H7 (cell line): ENCODE data around the gene WWOX. TPM values are rescaled to one million over a fixed set of nuclear protein-coding genes. Genes with fewer than 3 reads are reported as not detected.

ENCODE experiments used
- DNase-seq: peaks from one replicate; pipeline ENCODE4 v3.0.0; 2012
- H3K27me3 ChIP-seq: 2 replicates; pipeline ENCODE4 v1.6.0; 2011; ENCODE audit warnings: mild to moderate bottlenecking, low read length; ENCODE audit not compliant: control insufficient read depth, insufficient read depth
- H3K36me3 ChIP-seq: replicated peaks from 2 replicates; pipeline ENCODE4 v1.5.1; 2011; ENCODE audit warnings: low read length; ENCODE audit not compliant: control insufficient read depth, insufficient read depth
- H3K4me3 ChIP-seq: 2 replicates; pipeline ENCODE4 v1.5.1; 2011; ENCODE audit warnings: low read depth, mild to moderate bottlenecking, control low read depth, low read length, moderate library complexity; ENCODE audit not compliant: insufficient read depth
- total RNA-seq: library from RNA; depleted of rRNA; stranded (reverse); fragments of >200 nt; shearing (Covaris generic); gene quantifications from 2 replicates; pipeline ENCODE4 v1.2.3, GENCODE V29; 2014

The WWOX gene
- total RNA-seq, 1 experiment from 2014 or later = 29.2 TPM

DNA sequence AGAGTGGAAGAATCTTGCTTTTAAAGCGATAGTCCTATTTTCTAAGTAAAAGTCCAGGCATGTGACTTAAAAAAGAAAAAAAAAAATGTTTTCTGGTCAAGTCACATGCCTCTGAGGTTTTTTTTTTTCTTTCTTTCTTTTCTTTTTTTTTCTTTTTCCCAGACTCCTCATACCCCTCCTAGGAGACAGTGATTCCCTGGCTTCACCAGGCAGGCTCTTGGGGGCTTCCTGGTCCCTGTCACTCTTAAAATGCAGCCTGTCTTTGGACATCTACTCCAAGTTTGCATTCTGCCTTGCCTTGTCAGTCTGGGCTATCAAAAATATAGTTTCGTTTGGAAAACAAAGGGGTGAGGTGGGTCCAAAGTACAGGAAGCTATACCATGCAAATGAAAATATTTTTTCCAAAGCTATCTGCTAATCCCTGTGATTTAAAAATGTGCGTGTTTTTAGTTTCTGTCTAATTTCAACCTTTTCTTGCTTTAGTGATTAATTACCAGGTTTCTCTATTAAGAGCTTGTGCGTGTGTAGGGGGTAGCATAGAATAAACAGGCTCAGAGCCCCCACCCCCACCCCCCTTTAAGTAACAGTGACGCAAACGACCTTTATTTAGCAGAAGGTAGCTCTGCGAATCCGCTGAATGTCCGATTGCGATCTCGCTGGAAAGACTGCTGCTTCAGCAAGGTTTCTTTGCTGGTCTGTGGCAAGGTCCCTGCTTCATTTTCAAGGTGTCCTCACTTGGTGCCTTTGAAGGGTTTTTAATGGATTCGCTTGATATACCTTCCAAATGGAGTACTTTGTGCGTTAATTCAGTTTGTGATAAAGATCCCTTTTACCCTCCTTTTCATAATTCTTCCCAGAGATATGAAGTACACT is 510.2 kb downstream of the WWOX start:
- H3K4me3 ChIP-seq = no peak overlapping the region
- H3K36me3 ChIP-seq = no peaks in the 10 kb centered on the region
- no peak for DNase-seq
- H3K27me3 ChIP-seq = no peaks in the 10 kb centered on the region

DNA sequence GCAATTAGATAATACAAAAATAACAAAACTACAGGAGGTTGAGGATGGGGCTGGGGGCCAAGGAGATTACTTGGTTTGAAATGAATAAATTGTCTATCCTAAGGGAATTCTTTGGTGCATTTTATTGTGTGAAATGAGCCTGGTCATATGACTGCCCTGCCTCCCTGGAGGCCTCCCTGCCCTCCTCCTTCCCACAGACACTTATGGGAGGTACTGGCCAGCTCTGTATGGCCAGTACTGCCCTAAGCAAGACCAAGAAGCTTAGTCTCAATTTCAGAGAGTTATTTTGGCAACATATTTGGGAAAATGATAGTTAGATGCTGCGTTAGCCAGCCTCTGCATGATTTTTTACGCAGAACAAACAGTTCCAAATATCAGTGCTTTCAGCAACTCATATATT is 511.9 kb downstream of the WWOX start:
- H3K36me3 ChIP-seq = no peaks in the 10 kb centered on the region
- H3K4me3 ChIP-seq = no peak overlapping the region
- H3K27me3 ChIP-seq = no peaks in the 10 kb centered on the region
- DNase-seq = no peak

DNA sequence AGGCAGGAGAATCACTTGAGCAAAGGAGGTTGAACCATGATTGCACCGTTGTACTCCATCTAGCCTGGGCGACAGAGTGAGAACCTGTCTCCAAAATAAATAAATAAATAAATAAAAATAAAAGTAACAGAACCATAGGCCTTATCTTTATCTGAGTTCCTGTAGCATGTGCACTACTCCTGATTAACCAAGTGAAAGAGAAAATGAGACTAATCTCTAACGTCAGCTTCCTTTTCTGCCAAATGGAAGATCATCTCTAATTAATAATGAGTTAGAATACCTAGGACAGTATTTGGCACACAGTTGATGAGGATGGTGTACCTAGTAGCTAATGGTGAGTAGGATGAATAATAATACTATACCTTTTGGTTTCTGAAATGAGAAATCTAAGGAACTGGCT is 520.4 kb downstream of the WWOX start:
- Histone ChIP-seq H3K4me3 (no peak overlapping the region), H3K27me3 (no peaks in the 10 kb centered on the region), H3K36me3 (no peaks in the 10 kb centered on the region)
- no peak for DNase-seq

DNA sequence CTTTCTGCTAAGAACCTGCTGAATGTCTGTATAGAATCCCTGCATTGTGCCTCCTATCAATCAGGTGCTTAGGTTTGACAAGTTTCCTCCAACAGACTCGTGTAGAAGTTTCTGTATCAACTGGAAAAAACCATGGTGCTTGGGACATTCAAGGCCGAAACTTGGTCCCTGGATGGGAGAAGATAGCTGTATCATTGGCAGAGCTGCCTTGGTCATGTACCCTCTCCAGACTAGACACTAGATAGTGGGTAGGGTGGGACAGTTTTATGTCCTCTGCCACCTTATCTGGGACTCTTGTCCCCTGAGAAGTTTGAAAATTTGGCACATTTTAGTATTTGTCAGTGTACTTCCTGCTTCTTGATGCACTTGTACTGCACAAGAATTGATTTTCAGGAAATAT is 520.8 kb downstream of the WWOX start:
- H3K4me3 ChIP-seq = no peak overlapping the region
- H3K27me3 ChIP-seq = no peaks in the 10 kb centered on the region
- no peak for DNase-seq
- no peaks in the 10 kb centered on the region for H3K36me3 ChIP-seq

DNA sequence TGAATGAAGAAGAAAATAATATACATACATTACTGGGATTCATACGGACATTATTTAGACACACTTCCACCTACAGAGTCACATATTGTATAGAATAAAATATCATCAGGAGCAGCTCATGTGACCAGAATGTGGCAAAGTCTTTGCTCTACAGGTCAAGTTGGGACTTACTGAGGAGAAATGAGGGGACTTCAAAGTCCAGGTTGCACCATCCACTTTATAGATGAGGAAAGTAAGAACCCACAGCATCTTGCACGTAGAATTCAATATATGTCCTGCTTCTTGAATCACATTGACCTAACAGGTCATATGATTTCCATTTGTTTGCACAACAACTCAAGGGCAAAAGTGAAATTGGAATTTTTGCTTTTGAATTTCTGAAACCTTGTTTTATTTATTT is 524.3 kb downstream of the WWOX start:
- Histone ChIP-seq H3K36me3 (no peaks in the 10 kb centered on the region), H3K27me3 (no peaks in the 10 kb centered on the region), H3K4me3 (no peak overlapping the region)
- no peak for DNase-seq

DNA sequence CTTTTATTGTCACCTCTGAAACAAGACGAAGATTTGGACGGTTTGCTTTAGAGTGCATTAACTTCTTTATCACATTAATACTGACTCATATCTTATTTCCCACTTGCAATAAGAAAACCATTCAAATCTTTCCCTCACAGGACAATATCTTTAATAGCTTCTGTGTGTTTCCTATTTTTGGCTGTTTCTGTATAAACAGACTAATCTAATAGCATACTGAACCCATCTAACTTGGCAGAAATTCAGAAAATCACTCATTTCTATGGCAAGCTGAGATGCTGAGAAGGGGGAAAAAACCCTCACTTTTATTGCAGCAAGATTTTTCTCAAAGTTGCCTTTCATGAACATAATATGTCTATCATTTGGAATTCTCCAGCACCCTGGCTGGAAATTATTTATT is 524.9 kb downstream of the WWOX start:
- H3K36me3 ChIP-seq = no peaks in the 10 kb centered on the region
- DNase-seq = no peak
- no peaks in the 10 kb centered on the region for H3K27me3 ChIP-seq
- no peak overlapping the region for H3K4me3 ChIP-seq

DNA sequence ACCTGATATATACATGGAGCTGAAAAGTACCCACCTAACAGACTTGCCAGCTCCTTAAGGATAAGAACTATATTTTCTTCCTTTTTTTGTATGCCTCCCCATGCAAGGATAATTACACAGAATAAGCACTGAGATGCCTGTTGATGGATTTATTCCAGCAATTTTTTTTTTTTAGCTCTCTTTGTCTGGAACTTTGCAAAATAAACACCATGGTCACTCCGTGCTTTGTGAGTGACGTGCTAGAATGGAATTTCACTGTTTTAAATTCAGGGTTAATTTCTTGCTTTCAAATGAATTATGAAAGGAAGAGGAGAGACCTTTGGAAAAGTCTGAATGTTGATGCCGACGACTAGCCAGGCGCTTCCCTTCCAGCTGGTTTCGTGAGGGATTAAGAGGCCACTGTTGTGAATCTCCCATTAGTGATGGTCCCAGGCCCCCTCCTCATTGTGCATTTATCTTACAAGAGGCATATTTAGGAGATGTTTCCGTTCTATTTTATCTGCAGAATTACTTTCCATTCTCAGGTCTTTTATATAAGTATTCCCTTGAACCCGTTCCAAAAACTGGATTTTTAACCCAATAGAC is 529.1 kb downstream of the WWOX start:
- no peak for DNase-seq

DNA sequence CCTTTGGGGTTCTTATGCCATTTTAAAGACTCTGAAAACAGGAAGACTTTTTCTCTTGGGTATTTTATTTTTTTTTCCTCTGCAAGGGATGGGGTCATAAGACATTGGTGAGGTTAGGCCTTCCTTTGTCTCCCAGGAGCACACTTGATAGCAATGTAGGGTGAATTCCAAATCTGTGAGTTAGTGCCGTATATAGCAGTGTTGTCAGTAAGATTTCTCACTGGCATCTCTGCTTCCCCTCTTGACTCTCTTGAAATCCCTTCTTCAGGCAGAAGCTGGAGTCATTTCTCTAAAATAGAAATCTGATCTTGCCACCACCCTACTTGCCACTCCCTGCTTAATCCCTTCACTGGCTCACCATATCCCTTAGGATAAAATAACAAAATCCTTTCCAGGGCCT is 529.7 kb downstream of the WWOX start:
- no peaks in the 10 kb centered on the region for H3K27me3 ChIP-seq
- H3K4me3 ChIP-seq = no peak overlapping the region
- H3K36me3 ChIP-seq = no peaks in the 10 kb centered on the region
- no peak for DNase-seq

More for the DNA sequence above, 529.1 kb downstream of the WWOX start:
- no peaks in the 10 kb centered on the region for H3K36me3 ChIP-seq
- H3K27me3 ChIP-seq = no peaks in the 10 kb centered on the region
- H3K4me3 ChIP-seq = no peak overlapping the region

DNA sequence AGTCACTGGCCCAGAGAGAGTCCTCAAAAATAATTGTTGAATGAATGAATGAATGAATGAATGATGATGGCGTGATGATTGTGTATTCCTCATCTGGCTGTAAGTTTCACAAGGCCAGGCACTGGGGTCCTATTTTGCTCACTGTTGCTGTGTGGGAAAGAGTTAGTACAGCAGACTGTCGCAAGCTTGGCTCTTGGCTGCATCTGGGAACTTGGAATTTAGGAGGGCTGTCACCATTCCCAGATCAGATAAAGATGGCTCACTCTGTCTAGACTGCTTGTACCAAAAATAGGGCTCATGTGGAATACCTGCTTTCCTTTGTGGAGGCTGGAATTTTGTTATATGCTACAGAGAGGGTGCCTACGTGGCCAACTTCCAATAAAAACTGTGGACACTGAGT is 530.6 kb downstream of the WWOX start:
- Histone ChIP-seq H3K27me3 (no peaks in the 10 kb centered on the region), H3K4me3 (no peak overlapping the region), H3K36me3 (no peaks in the 10 kb centered on the region)
- DNase-seq = no peak

DNA sequence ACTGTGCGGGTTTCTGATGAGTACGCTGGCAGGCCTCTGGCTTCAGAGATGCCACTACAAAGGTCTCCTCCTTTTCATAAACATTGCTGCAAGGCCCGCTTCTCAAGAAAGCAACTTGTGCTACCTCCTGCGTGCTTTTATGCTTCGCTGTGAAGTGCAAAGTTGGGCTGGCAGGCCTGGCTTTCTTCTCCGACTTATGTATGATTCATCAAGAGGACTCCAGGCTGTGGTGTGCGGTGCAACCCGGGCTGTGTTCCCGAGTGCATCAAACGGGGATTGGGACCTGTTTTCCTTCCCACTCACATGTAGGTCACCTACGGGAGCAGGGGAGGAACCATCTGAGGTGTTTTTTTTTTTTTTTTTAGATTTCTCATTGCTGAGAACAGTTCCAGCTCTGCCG is 534.1 kb downstream of the WWOX start:
- no peak overlapping the region for H3K4me3 ChIP-seq
- H3K27me3 ChIP-seq = no peaks in the 10 kb centered on the region
- no peaks in the 10 kb centered on the region for H3K36me3 ChIP-seq
- no peak for DNase-seq

DNA sequence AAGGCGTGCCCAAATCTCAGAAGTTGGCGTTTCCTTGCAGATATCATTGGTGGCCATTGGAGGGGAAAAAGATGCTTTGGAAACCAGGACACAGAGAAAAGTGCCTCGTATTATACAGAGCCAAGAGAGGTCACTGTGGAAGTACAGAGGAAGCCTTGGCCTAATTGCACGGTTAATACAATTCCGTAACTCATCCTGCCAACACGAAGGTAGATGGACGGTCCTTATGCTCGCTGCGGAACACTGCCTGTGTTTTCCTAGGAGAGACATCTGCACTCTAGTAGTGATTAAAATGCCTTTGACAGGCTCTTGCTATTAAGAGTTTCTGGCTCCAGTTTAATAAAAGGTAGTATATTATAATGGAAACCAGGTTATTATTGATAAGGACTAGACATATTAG is 536.4 kb downstream of the WWOX start:
- no peaks in the 10 kb centered on the region for H3K27me3 ChIP-seq
- H3K36me3 ChIP-seq = no peaks in the 10 kb centered on the region
- H3K4me3 ChIP-seq = no peak overlapping the region
- no peak for DNase-seq

DNA sequence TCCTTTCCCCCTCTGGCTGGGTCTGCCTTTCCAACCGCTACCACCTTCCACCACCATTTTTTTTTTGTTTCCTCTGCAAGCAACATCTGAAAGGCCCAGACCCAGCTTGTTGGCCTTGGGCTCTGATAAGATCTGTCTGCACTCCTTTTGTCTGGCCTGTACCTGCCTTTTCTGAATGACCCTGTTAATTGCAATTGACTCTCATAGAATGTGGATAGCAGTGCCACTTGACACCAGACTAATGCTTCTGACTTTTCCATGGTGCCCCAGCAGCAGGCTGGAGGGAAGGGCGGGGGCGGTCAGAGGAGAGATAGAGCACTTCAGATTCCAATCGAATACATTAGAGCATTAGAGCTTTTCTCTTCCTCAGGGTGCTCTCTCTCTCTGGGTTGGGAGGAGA is 538.9 kb downstream of the WWOX start:
- DNase-seq = no peak
- Histone ChIP-seq H3K27me3 (no peaks in the 10 kb centered on the region), H3K4me3 (no peak overlapping the region), H3K36me3 (no peaks in the 10 kb centered on the region)

DNA sequence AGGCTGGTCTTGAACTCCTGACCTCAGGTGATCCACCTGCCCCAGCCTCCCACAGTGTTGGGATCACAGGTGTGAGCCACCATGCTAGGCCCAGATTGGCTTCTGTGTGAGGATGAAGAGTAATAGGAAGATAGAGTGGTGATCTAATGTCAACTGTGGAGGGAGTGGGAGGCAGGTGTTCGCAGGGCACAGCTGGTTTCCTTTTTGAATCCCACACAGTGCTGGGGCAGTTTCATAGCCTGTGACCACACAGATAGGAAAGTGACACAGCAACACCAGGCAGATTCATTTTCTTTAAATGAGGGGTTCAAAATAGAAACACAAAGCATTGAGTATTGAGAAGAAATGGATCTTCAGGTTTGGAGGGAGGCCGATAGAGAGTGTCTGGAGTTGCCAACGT is 540.3 kb downstream of the WWOX start:
- H3K4me3 ChIP-seq = no peak overlapping the region
- no peak for DNase-seq
- H3K36me3 ChIP-seq = no peaks in the 10 kb centered on the region
- H3K27me3 ChIP-seq = no peaks in the 10 kb centered on the region

DNA sequence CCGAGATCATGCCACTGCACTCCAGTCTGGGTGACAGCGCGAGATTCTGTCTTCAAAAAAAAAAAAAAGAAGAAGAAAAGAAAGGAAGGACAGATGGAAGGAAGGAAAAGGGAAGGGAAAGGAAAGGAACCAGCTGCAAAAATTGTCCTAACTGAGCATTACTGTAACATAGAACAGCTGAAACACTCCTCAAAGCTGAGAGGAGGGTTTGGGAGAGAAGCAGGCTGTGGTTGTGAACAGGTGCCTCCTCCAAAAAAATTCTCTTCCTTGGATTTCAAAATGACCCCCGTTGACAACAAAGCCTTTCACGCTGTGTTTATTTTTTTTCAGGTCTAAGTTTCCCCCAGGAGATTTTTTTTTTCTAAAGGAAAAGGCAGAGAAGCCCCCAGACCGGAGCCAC is 541.4 kb downstream of the WWOX start:
- no peak for DNase-seq
- H3K27me3 ChIP-seq = no peaks in the 10 kb centered on the region
- H3K4me3 ChIP-seq = no peak overlapping the region
- H3K36me3 ChIP-seq = no peaks in the 10 kb centered on the region

DNA sequence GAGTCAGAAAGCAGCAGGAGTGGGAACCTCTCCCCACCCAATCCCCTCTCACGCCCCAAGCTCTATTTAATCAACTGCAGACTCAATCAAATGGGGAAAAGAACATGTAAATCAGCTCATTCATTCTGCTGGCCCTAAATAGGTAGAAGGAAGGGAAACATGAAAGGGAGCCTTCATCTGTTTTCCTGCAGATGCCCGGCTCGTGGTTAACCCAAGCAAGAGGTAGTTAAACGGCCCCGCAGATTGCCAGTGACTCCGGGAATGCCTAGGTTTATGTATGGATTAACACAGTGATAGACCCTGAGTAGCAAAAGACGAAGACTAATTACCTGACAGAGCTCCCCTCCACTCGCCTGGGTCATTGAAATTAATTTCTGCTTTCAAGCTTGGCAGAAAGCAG is 542.0 kb downstream of the WWOX start:
- no peak for DNase-seq
- no peaks in the 10 kb centered on the region for H3K27me3 ChIP-seq
- H3K36me3 ChIP-seq = no peaks in the 10 kb centered on the region
- H3K4me3 ChIP-seq = no peak overlapping the region
